Ovary (tissue), 3 donors: ENCODE results near the gene PANK3.

Experiments
- EP300 ChIP-seq: sonication (generic); formaldehyde crosslinking; IDR thresholded peaks from one replicate; pipeline ENCODE4 v1.6.1; 2017; ENCODE audit warnings: antibody characterized with exemption
- TF ChIP-seq, protein P1 (sequence below), 3 donors: fragments of 450-650 bp in 2 of 3; fragments of 200-600 bp in 1 of 3; IDR thresholded peaks; one replicate each; pipeline versions ENCODE4 v1.5.1 to v1.8.0; 2016 to 2022; ENCODE audit warnings: antibody characterized with exemption in 3 of 3, mild to moderate bottlenecking in 1 of 3
- donor health status: DM: no; HTN: no; CAD: no.

- TF ChIP-seq, protein P1, sequence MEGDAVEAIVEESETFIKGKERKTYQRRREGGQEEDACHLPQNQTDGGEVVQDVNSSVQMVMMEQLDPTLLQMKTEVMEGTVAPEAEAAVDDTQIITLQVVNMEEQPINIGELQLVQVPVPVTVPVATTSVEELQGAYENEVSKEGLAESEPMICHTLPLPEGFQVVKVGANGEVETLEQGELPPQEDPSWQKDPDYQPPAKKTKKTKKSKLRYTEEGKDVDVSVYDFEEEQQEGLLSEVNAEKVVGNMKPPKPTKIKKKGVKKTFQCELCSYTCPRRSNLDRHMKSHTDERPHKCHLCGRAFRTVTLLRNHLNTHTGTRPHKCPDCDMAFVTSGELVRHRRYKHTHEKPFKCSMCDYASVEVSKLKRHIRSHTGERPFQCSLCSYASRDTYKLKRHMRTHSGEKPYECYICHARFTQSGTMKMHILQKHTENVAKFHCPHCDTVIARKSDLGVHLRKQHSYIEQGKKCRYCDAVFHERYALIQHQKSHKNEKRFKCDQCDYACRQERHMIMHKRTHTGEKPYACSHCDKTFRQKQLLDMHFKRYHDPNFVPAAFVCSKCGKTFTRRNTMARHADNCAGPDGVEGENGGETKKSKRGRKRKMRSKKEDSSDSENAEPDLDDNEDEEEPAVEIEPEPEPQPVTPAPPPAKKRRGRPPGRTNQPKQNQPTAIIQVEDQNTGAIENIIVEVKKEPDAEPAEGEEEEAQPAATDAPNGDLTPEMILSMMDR (IDR thresholded peaks at IDR 0.05) = no peak
- no peak for TF ChIP-seq EP300
These were observed at the start of gene PANK3 for GRCh38 chr5:168578538-168579487.
